GOT3 (cell line): ENCODE results near the gene CLK4.
"Not testable (repeated sequence)": the region's sequence is repeated elsewhere in the genome, so short reads cannot be mapped to it uniquely, and the experiment has no call there.

Source experiments
- DNase-seq: peaks from one replicate; lab custom pipeline; 2025; ENCODE audit warnings: mixed read lengths; lab: John Stamatoyannopoulos, UW

The CLK4 gene

DNA sequence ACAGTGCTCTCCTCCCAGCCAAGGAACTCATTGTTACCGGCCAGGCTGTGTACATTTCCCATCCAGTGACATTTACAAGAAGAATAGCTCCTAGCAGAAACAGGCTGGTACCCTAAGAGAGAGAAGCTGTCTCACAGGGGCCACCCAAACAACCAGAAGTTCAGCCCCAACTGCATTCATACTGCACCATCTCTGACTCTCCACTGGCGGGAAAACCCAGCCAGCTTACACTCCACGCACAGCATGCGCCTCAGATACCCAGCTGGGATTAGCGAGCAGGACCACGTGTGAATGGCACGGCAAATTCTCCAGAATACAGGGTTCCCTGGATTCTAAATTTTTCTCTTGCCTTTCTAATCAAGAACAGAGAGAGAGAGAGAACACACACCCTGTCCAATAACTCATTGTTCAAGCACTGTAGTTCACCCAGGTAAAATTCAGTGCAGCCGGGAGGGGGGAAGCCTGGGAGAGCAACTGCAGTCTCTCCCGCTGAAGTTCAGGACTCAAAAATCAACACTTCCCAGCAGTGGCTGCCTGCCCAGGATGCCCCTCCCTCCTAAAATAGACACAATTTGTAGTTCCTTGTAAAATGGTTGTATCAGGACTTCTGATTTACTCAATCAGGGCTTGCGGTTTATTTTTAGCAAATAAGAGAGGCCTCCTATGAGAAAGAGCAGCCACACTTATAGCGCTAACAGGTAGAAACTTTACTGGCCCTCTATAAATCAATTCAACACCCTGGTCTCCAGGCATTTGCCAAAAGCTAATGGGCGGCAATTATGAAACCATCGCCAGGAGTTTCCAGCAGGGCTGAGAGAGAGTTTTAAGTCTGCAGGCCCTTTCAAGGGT, 38.9 kb downstream of the CLK4 start:
- DNase-seq, result no peak

DNA sequence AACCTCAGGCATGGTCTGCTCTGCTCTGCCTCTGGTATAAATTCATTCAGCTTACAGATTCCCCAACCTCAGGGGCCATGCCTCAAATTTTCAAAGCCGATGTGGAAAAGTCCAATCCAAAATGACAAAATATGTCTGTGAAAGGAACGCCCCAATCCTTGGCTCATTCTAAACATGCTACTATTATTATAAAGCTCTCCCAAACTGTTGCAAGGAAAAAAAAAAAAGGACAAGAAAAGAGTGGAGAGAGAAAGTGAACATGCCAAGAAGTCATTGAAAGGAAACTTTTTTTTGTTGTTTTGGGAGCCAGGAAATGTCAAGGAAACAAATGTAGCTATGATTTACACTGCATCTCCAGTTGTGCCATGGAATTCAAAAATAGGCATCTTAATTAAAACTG, 40.5 kb downstream of the CLK4 start:
- DNase-seq, result no peak

GRCh38 chr5:178585421-178585820, 41.4 kb downstream of the CLK4 start:
- DNase-seq, result not testable (repeated sequence)

DNA sequence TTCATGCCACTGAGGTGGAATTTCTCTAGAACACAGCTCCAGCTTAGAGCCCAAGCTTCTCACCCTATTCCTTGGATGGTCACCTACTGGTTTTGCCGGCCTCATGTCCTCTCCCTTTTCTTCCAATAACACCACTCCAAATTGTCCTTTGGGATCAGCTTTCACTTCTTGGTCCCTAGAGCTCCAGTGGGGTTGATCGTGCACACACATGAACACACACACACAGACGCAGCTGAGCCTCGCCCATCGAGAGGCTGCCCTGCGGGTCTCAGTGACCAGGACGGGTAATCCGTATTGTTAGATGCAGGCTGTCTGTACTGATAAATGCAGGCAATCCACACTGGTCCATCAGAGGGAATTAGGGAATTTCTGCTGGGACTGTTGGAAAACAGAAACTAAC, 43.6 kb downstream of the CLK4 start:
- DNase-seq, result no peak

DNA sequence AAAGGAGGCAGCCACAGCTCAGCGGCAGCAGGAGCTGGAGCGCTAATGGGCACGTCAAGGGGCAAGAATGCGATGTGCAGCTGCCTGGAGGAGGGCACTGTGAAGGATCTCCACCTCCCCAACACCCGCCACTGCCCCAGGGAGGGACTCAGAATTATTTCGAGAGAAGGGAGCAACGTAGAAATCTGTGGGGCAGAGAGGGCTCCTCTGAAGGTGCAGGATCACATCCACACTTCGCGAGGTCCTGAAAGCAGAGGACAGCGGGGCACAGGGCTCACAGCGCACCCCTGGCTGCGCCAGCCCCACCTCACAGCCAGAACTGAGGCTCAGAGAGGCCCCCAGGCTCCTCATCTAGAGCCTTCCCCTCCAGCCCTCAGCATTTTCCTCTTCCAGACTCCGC, 44.6 kb downstream of the CLK4 start:
- DNase-seq, result no peak

GRCh38 chr5:178581621-178582020, 45.2 kb downstream of the CLK4 start:
- no peak for DNase-seq

DNA sequence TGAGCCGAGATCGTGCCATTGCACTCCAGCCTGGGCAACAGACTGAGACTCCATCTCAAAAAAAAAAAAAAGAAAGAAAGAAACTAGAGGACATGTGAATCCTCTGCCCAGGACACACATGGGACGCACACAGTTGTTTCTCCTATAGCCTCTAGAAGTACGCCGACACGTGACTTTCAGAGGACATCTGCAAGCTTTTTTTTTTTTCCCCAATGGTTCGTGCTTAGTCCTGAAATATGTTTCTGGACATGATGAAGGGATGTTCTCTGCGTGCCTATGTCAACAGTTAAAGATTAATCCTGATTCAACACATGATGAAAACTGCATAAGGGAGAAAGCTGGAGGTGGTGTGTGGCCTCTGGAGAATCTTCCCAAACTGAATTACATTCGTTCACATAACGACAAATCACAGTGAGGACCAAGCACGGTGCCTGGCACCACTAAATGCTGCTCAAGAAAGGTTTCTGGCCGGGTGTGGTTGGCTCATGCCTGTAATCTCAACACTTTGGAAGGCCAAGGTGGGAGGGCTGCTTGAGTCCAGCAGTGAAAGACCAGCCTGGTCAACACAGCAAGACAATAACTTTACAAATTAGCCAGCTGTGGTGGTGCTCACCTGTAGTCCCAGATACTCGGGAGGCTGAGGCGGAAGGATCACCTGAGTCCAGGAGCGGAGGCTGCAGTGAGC, 46.4 kb downstream of the CLK4 start:
- no peak for DNase-seq

- no peak for DNase-seq
Measured at GRCh38 chr5:178577944-178578343, 48.9 kb downstream of the CLK4 start.

DNA sequence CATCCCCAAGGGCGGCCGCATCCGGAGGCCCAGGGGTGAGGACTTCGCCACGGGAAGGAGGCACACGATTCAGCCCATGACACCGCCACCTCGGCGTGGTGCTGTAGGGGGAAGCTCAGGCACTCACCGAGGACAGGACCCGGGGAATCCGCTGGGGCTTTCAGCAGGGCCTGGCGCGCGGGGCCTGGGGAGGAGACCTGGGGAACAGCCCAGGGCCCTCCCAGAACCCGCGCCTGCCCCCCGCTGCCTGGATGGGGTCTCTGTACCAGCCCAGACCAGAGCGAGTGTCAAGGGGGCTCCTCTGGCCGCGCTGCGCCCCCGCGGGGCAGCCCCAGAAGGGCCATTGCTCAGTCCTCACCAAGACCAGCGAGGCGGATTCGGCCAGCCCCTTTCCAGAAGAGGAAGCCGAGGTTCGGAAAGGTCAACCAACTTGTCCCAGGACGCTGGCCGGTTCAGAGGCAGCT, 49.4 kb downstream of the CLK4 start:
- DNase-seq, result no peak

DNA sequence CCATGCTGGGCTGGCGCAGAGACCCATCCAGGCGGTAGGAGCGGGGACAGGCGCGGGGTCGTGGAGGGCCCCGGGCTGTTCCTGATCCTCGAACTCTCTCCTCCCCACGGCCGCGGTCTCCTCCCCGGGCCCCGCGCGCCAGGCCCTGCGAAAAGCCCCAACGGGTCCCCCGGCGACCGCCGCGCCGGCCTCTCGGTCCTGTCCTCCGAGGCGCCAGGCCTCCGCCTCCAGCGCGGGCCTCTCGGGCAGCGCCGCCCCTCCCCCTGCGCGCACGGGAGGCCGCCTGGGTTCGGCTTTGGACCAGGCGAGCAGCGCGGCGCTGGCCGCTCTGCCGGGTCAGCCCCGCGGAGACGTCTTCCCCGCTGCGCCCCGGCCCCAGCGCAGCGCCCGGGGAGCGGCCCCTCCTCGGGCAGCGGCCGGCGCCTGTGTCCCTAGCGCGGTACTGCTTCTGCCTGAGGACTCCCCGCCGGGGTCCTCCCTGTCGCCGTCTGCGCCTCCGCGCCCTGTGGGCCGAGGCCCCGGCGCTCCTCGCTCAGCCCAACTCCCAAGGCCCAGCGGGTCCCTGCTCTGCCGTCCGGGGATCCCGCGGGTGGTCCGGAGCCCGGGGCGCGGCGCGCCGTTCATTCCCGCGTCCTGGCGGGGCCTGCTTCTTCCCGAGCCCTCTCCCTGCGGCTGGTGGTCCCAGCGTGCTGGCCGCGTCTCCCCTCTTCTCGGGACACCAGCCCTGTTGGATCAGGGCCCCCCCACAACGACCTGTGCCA, 50.1 kb downstream of the CLK4 start:
- no peak for DNase-seq

GRCh38 chr5:178573216-178573615, 53.6 kb downstream of the CLK4 start:
- DNase-seq, result no peak

GRCh38 chr5:178572617-178573016, 54.2 kb downstream of the CLK4 start:
- DNase-seq, result no peak

DNA sequence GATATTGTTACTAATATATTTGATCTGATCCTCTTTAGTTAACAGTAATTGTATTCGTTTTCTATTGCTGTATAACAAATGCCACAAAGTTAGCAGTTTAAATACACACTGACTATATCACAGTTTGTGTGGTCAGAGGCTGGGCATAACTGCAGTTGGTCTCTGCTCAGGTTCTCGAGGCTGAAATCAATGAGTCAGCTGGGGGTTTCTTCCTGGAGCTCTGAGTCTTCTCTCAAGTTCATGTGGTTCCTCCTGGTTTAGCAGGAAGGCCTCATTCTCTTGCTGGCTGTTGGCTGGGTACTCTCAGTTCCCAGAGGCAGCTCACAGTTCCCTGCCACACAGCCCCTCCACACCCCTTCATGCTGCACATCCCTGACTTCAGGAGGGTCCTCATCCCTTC, 57.4 kb downstream of the CLK4 start:
- no peak for DNase-seq

- no peak for DNase-seq
Measured at GRCh38 chr5:178564811-178565550, 61.9 kb downstream of the CLK4 start.

- no peak for DNase-seq
Measured at GRCh38 chr5:178564397-178564796, 62.5 kb downstream of the CLK4 start.

GRCh38 chr5:178563621-178564020, 63.2 kb downstream of the CLK4 start:
- DNase-seq, result no peak

GRCh38 chr5:178561746-178562264, 65.0 kb downstream of the CLK4 start:
- no peak for DNase-seq

DNA sequence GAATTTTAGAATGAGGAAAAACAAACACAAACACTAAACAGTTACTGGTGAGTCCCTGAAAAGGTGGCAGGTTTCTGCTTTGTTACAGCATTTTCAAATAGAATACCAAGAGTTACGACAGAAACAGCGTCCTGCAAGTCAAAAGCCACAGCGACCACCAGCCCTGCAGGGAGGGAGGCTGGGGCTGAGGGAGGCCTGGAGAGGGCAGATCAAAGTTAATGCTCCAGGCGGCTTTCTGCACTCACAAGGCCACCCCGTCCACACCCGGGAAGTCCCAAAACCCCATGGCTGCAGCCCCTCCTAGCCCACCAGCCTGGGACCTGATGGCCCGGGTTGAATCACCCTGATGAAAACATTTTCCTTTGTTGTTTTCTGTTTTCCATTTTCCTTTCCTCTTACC, 65.9 kb downstream of the CLK4 start:
- DNase-seq, result no peak

DNA sequence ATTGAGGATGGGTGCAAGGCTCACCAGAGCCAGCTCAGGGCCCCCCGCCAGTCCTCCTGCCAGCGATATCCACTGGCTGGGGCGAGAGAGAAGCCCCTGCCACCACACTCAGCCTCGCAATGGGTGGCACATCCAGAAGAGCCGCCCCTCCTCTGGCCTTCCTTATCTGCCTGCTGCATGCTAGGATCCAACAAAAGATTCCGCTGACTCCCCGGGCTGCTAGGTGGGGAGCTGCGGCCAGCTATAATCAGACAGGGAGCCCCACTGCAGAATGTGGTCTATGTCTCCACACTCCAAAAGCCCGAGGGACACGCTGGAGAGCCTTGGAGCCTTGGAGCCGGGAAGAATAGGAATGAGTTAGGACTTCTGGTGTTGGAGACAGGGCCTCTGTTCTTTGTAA, 69.4 kb downstream of the CLK4 start:
- no peak for DNase-seq

DNA sequence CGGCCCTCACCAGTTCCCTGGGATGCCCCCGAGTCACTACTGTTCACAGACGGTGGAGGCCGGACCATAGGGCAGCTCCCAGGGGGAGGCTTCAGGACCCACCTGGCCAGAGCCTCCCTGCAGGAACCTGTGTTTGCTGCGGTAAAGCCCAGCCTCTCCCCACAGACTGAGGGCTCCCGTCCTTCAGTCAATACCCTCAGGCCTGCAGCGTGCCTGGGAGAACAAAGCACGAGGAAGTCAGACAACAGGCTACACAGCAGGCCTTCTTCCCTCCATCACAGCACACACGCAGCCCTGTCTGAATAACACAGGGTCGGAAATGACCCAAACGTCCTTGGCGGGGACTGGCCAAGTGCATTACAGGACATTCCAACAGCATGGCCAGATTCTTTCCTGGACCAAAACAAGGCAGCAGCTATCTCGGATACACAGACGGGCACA, 71.1 kb downstream of the CLK4 start:
- DNase-seq, result no peak

GRCh38 chr5:178555005-178555404, 71.8 kb downstream of the CLK4 start:
- no peak for DNase-seq

DNA sequence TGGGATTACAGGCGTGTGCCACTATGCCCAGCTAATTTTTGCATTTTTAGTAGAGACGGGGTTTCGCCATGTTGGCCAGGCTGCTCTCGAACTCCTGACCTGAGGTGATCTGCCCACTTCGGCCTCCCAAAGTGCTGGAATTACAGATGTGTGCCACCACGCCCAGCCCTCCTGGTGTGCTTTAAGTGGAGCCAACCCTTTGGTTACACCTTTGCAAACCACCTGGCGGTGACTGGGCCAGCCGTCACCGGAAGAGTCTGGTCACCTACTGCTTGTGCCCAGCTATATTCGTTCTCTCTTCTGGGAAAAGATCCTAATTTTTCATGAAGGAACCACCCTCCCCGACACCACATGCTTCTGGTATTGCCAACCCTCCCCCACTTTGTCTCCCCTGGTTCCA, 72.5 kb downstream of the CLK4 start:
- no peak for DNase-seq
